HCT116 (cell line): ENCODE data around the gene SEMA3E. TPM values are rescaled to one million over a fixed set of nuclear protein-coding genes. Genes with fewer than 3 reads are reported as not detected.

Source experiments
- ATAC-seq: fragments of 200-7000 bp; cut with Tn5 transposase; 2 replicates; pipeline ENCODE4 v1.9.1; 2020; ENCODE audit warnings: mild to moderate bottlenecking, moderate library complexity
- BruUV-seq: library from RNA; stranded (reverse); fragments of 400-500 nt; replicated peaks from 2 replicates; lab custom pipeline; 2021; lab: Mats Ljungman, UMichigan
- CTCF ChIA-PET: fragments of 300-600 bp; sonication (Branson Sonifier 250); formaldehyde crosslinking; loops from one replicate; lab custom pipeline; 2021; ENCODE audit warnings: antibody characterized with exemption; lab: Charles Lee
- POLR2A ChIA-PET: fragments of 300-600, 350-600 bp; sonication (Branson Sonifier 250); formaldehyde crosslinking; loops from one replicate; lab custom pipeline; 2021; ENCODE audit warnings: antibody characterized with exemption; lab: Charles Lee
- RAD21 ChIA-PET, 2 experiments: fragments of 300-600 bp; sonication (Branson Sonifier 250); formaldehyde crosslinking; loops; one replicate each; lab custom pipeline; 2023; ENCODE audit warnings: low total read pairs in 2 of 2; ENCODE audit not compliant: uncharacterized antibody in 2 of 2, unreplicated experiment in 2 of 2, low non-redundant PET in 1 of 2; lab: Charles Lee
- DNase-seq: peaks from one replicate; pipeline ENCODE4 v3.0.0-alpha.2; 2010; ENCODE audit warnings: low read depth, low spot score
- H2AFZ ChIP-seq: fragments of 200-600 bp; shearing (Covaris generic), sonication (generic); 2 replicates; pipeline ENCODE4 v1.6.1; 2017; ENCODE audit warnings: low read depth, mixed run types, mixed read lengths, antibody characterized with exemption, low read length; ENCODE audit not compliant: poor library complexity, severe bottlenecking
- H3K27ac ChIP-seq: 2 replicates; pipeline ENCODE4 v1.5.1; 2012; ENCODE audit warnings: low read depth, low read length
- H3K27me3 ChIP-seq: fragments of 200-600 bp; sonication (generic); 2 replicates; pipeline ENCODE4 v1.6.1; 2016; ENCODE audit warnings: mixed run types, low read length, mixed read lengths; ENCODE audit not compliant: insufficient read depth
- H3K36me3 ChIP-seq, 2 experiments: fragments of 200-500 bp in 1 of 2; fragments of 200-600 bp in 1 of 2; sonication (Bioruptor generic) in 1 of 2; sonication (generic) in 1 of 2; 2 replicates each; pipeline versions ENCODE4 v1.5.1 to v1.6.1; 2014 to 2016; ENCODE audit warnings: low read length in 2 of 2, inconsistent platforms in 1 of 2, mixed read lengths in 1 of 2, mixed run types in 1 of 2; ENCODE audit not compliant: insufficient read depth in 2 of 2, control insufficient read depth in 1 of 2
- H3K4me1 ChIP-seq, 2 experiments: fragments of 200-600 bp in 1 of 2; sonication (generic) in 1 of 2; 2 replicates each; pipeline versions ENCODE4 v1.5.1 to v1.6.1; 2012 to 2017; ENCODE audit warnings: low read length in 2 of 2, inconsistent platforms in 1 of 2, mild to moderate bottlenecking in 1 of 2, mixed read lengths in 1 of 2, mixed run types in 1 of 2, moderate library complexity in 1 of 2; ENCODE audit not compliant: insufficient read depth in 2 of 2, control insufficient read depth in 1 of 2
- H3K4me2 ChIP-seq: fragments of 200-600 bp; sonication (generic); 2 replicates; pipeline ENCODE4 v1.6.1; 2017; ENCODE audit warnings: mixed run types, low read length, mixed read lengths
- H3K4me3 ChIP-seq, 2 experiments: fragments of 200-600 bp in 1 of 2; sonication (generic) in 1 of 2; replicated peaks in 1 of 2; 2 replicates each; pipeline ENCODE4 v1.5.1; 2011 to 2016; ENCODE audit warnings: low read length in 2 of 2, control low read depth in 1 of 2, low read depth in 1 of 2, mild to moderate bottlenecking in 1 of 2, mixed read lengths in 1 of 2, mixed run types in 1 of 2
- H3K79me2 ChIP-seq: fragments of 200-600 bp; sonication (generic); 2 replicates; pipeline ENCODE4 v1.6.1; 2017; ENCODE audit warnings: mild to moderate bottlenecking, mixed run types, low read length, moderate library complexity, mixed read lengths; ENCODE audit not compliant: insufficient read depth
- H3K9ac ChIP-seq: fragments of 200-600 bp; sonication (generic); 2 replicates; pipeline ENCODE4 v1.6.1; 2016; ENCODE audit warnings: low read length, mixed read lengths
- H3K9me2 ChIP-seq: fragments of 200-600 bp; sonication (generic), shearing (Covaris generic); 2 replicates; pipeline ENCODE4 v1.6.1; 2017; ENCODE audit warnings: mixed run types, mild to moderate bottlenecking, moderate library complexity; ENCODE audit not compliant: insufficient read depth
- H3K9me3 ChIP-seq, 2 experiments: fragments of 200-500 bp in 1 of 2; fragments of 200-600 bp in 1 of 2; sonication (Bioruptor generic) in 1 of 2; sonication (generic) in 1 of 2; 2 replicates each; pipeline ENCODE4 v1.6.1; 2014 to 2017; ENCODE audit warnings: low read length in 2 of 2, mixed read lengths in 2 of 2, inconsistent platforms in 1 of 2, low read depth in 1 of 2, mild to moderate bottlenecking in 1 of 2, mixed run types in 1 of 2, moderate library complexity in 1 of 2; ENCODE audit not compliant: control insufficient read depth in 1 of 2, insufficient read depth in 1 of 2
- H4K20me1 ChIP-seq: fragments of 200-600 bp; sonication (generic), shearing (Covaris generic); 2 replicates; pipeline ENCODE4 v1.6.1; 2017; ENCODE audit warnings: mixed run types, mild to moderate bottlenecking, moderate library complexity; ENCODE audit not compliant: insufficient read depth
- ATF3 ChIP-seq: IDR thresholded peaks from 2 replicates; pipeline ENCODE4 v1.6.1; 2012
- CEBPB ChIP-seq: IDR thresholded peaks from 2 replicates; pipeline ENCODE4 v1.6.1; 2012; ENCODE audit warnings: low read depth
- EGR1 ChIP-seq: IDR thresholded peaks from 2 replicates; pipeline ENCODE4 v1.6.1; 2012; ENCODE audit warnings: low read depth
- EZH2 ChIP-seq: fragments of 200-600 bp; sonication (generic); IDR thresholded peaks from 2 replicates; pipeline ENCODE4 v1.6.1; 2017; ENCODE audit warnings: antibody characterized with exemption, mixed run types
- EZH2phosphoT487 ChIP-seq: fragments of 200-600 bp; IDR thresholded peaks from 2 replicates; pipeline ENCODE4 v1.6.1; 2018; ENCODE audit warnings: antibody characterized with exemption, borderline replicate concordance
- FOSL1 ChIP-seq: IDR thresholded peaks from 2 replicates; pipeline ENCODE4 v1.6.1; 2012; ENCODE audit warnings: low read depth
- RAD21 ChIP-seq: IDR thresholded peaks from 2 replicates; pipeline ENCODE4 v1.6.1; 2012; ENCODE audit warnings: low read depth, mild to moderate bottlenecking
- SP1 ChIP-seq: IDR thresholded peaks from 2 replicates; pipeline ENCODE4 v1.6.1; 2012; ENCODE audit warnings: low read depth
- SRF ChIP-seq: IDR thresholded peaks from 2 replicates; pipeline ENCODE4 v1.6.1; 2012; ENCODE audit warnings: low read depth
- ZNF274 ChIP-seq: fragments of 200-500 bp; sonication (Bioruptor generic); IDR thresholded peaks from 2 replicates; pipeline ENCODE4 v1.6.1; 2014; ENCODE audit warnings: mild to moderate bottlenecking, low read depth, low read length, inconsistent platforms
- intact Hi-C: fragments of 100-400 bp; cut with micrococcal nuclease; formaldehyde crosslinking; loops from 2 replicates; pipeline ENCODE4 v1.10.0; 2022
- total RNA-seq: library from RNA; stranded (reverse); gene quantifications from one replicate; pipeline ENCODE4 v1.2.1, GENCODE V29; 2021; ENCODE audit not compliant: unreplicated experiment
- TF ChIP-seq, protein P1 (sequence below): IDR thresholded peaks from 2 replicates; pipeline ENCODE4 v1.6.1; 2012; ENCODE audit warnings: low read depth
- TF ChIP-seq, protein P2 (sequence below), 3 experiments: fragments of 200-600 bp in 1 of 3; sonication (generic) in 1 of 3; IDR thresholded peaks in 2 of 3; conservative IDR thresholded peaks in 1 of 3; 2 replicates each; pipeline ENCODE4 v1.5.1; 2012 to 2017; ENCODE audit warnings: low read depth in 2 of 3, low read length in 2 of 3, antibody characterized with exemption in 1 of 3, borderline replicate concordance in 1 of 3, control low read depth in 1 of 3, mild to moderate bottlenecking in 1 of 3, mixed read lengths in 1 of 3, mixed run types in 1 of 3, moderate library complexity in 1 of 3; ENCODE audit not compliant: insufficient read depth in 1 of 3
- TF ChIP-seq, protein P3 (sequence below): IDR thresholded peaks from 2 replicates; pipeline ENCODE4 v1.6.1; 2012
- TF ChIP-seq, protein P4 (sequence below): IDR thresholded peaks from 2 replicates; pipeline ENCODE4 v1.6.1; 2011; ENCODE audit warnings: mild to moderate bottlenecking, low read length, moderate library complexity; ENCODE audit not compliant: insufficient replicate concordance; ENCODE audit errors: extremely low read depth

Gene SEMA3E
- total RNA-seq, 1 experiment from 2014 or later: 1.6 TPM

GRCh38 chr7:83394776-83395175, 254.2 kb downstream of the SEMA3E start:
- no peak overlapping the region for H3K9ac ChIP-seq
- H3K4me3 ChIP-seq: no peak overlapping the region
- no peaks in the 10 kb centered on the region for H3K4me1 ChIP-seq
- no peaks in the 10 kb centered on the region for H3K27me3 ChIP-seq
- intact Hi-C loops: no loop called here
- TF ChIP-seq EZH2phosphoT487: no peak
- TF ChIP-seq, protein P1, sequence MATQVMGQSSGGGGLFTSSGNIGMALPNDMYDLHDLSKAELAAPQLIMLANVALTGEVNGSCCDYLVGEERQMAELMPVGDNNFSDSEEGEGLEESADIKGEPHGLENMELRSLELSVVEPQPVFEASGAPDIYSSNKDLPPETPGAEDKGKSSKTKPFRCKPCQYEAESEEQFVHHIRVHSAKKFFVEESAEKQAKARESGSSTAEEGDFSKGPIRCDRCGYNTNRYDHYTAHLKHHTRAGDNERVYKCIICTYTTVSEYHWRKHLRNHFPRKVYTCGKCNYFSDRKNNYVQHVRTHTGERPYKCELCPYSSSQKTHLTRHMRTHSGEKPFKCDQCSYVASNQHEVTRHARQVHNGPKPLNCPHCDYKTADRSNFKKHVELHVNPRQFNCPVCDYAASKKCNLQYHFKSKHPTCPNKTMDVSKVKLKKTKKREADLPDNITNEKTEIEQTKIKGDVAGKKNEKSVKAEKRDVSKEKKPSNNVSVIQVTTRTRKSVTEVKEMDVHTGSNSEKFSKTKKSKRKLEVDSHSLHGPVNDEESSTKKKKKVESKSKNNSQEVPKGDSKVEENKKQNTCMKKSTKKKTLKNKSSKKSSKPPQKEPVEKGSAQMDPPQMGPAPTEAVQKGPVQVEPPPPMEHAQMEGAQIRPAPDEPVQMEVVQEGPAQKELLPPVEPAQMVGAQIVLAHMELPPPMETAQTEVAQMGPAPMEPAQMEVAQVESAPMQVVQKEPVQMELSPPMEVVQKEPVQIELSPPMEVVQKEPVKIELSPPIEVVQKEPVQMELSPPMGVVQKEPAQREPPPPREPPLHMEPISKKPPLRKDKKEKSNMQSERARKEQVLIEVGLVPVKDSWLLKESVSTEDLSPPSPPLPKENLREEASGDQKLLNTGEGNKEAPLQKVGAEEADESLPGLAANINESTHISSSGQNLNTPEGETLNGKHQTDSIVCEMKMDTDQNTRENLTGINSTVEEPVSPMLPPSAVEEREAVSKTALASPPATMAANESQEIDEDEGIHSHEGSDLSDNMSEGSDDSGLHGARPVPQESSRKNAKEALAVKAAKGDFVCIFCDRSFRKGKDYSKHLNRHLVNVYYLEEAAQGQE: no peak
- TF ChIP-seq RAD21: no peak
- TF ChIP-seq, protein P2, sequence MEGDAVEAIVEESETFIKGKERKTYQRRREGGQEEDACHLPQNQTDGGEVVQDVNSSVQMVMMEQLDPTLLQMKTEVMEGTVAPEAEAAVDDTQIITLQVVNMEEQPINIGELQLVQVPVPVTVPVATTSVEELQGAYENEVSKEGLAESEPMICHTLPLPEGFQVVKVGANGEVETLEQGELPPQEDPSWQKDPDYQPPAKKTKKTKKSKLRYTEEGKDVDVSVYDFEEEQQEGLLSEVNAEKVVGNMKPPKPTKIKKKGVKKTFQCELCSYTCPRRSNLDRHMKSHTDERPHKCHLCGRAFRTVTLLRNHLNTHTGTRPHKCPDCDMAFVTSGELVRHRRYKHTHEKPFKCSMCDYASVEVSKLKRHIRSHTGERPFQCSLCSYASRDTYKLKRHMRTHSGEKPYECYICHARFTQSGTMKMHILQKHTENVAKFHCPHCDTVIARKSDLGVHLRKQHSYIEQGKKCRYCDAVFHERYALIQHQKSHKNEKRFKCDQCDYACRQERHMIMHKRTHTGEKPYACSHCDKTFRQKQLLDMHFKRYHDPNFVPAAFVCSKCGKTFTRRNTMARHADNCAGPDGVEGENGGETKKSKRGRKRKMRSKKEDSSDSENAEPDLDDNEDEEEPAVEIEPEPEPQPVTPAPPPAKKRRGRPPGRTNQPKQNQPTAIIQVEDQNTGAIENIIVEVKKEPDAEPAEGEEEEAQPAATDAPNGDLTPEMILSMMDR (IDR thresholded peaks at IDR 0.05 in 2 of 3, conservative IDR thresholded peaks at IDR 0.05 in 1 of 3; ENCODE audit: borderline replicate concordance in 1 of 3, insufficient read depth in 1 of 3, low read depth in 2 of 3, low read length in 2 of 3): no peak
- TF ChIP-seq FOSL1: no peak
- no peak for TF ChIP-seq EGR1
- TF ChIP-seq, protein P3, sequence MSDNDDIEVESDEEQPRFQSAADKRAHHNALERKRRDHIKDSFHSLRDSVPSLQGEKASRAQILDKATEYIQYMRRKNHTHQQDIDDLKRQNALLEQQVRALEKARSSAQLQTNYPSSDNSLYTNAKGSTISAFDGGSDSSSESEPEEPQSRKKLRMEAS: no peak
- no peak for TF ChIP-seq SRF
- TF ChIP-seq CEBPB: no peak
- no peak for TF ChIP-seq ZNF274
- TF ChIP-seq, protein P4, sequence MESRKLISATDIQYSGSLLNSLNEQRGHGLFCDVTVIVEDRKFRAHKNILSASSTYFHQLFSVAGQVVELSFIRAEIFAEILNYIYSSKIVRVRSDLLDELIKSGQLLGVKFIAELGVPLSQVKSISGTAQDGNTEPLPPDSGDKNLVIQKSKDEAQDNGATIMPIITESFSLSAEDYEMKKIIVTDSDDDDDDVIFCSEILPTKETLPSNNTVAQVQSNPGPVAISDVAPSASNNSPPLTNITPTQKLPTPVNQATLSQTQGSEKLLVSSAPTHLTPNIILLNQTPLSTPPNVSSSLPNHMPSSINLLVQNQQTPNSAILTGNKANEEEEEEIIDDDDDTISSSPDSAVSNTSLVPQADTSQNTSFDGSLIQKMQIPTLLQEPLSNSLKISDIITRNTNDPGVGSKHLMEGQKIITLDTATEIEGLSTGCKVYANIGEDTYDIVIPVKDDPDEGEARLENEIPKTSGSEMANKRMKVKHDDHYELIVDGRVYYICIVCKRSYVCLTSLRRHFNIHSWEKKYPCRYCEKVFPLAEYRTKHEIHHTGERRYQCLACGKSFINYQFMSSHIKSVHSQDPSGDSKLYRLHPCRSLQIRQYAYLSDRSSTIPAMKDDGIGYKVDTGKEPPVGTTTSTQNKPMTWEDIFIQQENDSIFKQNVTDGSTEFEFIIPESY: no peak
- no peak for TF ChIP-seq SP1
- no peak for TF ChIP-seq ATF3
- TF ChIP-seq EZH2: no peak
- no peaks in the 10 kb centered on the region for H3K36me3 ChIP-seq
- H3K4me2 ChIP-seq: no peak overlapping the region
- no peaks in the 10 kb centered on the region for H3K79me2 ChIP-seq
- no peak for DNase-seq
- no peak overlapping the region for H3K27ac ChIP-seq
- H3K9me3 ChIP-seq: no peaks in the 10 kb centered on the region
- H2AFZ ChIP-seq: no peak overlapping the region
- RAD21 ChIA-PET: no interaction called here
- CTCF ChIA-PET: no interaction called here
- POLR2A ChIA-PET: no interaction called here
- no peak for ATAC-seq
- no TSS peak for BruUV-seq
- H3K9me2 ChIP-seq: no peaks in the 10 kb centered on the region
- H4K20me1 ChIP-seq: no peaks in the 10 kb centered on the region
